ENCODE measurements around the gene PLEKHO1.
"Not testable (repeated sequence)": the region's sequence is repeated elsewhere in the genome, so short reads cannot be mapped to it uniquely, and the experiment has no call there.

The PLEKHO1 gene

GRCh38 chr1:150176593-150176992, 26.9 kb downstream of the PLEKHO1 start:
- DNase-seq, result no peak

GRCh38 chr1:150178548-150178947, 28.8 kb downstream of the PLEKHO1 start:
- DNase-seq, result no peak

- DNase-seq, result no peak
Observed at GRCh38 chr1:150179867-150180266, 30.2 kb downstream of the PLEKHO1 start.

GRCh38 chr1:150180474-150180873, 30.8 kb downstream of the PLEKHO1 start:
- DNase-seq, result no peak

GRCh38 chr1:150182247-150182646, 32.5 kb downstream of the PLEKHO1 start:
- no peak for DNase-seq

GRCh38 chr1:150183061-150183460, 33.3 kb downstream of the PLEKHO1 start:
- DNase-seq, result no peak

GRCh38 chr1:150185481-150185880, 35.8 kb downstream of the PLEKHO1 start:
- no peak for DNase-seq

GRCh38 chr1:150186438-150186788, 36.7 kb downstream of the PLEKHO1 start:
- DNase-seq, result not testable (repeated sequence)

GRCh38 chr1:150186789-150187559, 37.3 kb downstream of the PLEKHO1 start:
- DNase-seq, result peak; percentile 55

GRCh38 chr1:150187560-150187931, 37.8 kb downstream of the PLEKHO1 start:
- no peak for DNase-seq

GRCh38 chr1:150192012-150192411, 42.3 kb downstream of the PLEKHO1 start:
- no peak for DNase-seq

- DNase-seq, result no peak
Observed at GRCh38 chr1:150194381-150195031, 44.8 kb downstream of the PLEKHO1 start.

- DNase-seq, result no peak
Observed at GRCh38 chr1:150196417-150196816, 46.7 kb downstream of the PLEKHO1 start.

- no peak for DNase-seq
Observed at GRCh38 chr1:150207281-150207971, 57.7 kb downstream of the PLEKHO1 start.

- not testable (repeated sequence) for DNase-seq
Observed at GRCh38 chr1:150208460-150208859, 58.7 kb downstream of the PLEKHO1 start.
